ENCODE results near the gene BRME1.

- TF ChIP-seq EZH2 (IDR thresholded peaks at IDR 0.05; ENCODE audit: low read depth): no peak
- no peak; the same call in 1 of the 2 replicates for TF ChIP-seq CTCF (conservative IDR thresholded peaks at IDR 0.05)
These were observed 62.6 kb downstream of the BRME1 start for GRCh38 chr19:13843104-13843921.
